ENCODE results near the gene C5orf52. TPM values are rescaled to one million over a fixed set of nuclear protein-coding genes. Genes with fewer than 3 reads are reported as not detected.
"Not testable (repeated sequence)": the region's sequence is repeated elsewhere in the genome, so short reads cannot be mapped to it uniquely, and the experiment has no call there.

Gene C5orf52
- total RNA-seq, 2 experiments from 2014 or later, result not detected

DNA sequence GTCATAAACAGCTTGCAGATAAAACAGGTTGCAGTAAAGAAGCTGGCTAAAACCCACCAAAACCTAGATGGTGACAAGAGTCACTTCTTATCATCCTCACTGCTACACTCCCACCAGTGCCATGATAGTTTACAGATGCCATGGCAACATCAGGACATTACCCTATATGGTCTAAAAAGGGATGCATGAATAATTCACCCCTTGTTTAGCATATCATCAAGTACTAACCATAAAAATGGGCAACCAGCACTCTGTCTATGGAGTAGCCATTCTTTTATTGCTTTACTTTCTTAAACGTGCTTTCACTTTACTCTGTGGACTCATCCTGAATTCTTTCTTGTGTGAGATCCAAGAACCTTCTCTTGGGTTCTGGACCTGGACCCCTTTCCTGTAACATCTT lies 12.4 kb upstream of the C5orf52 start:
- no peak overlapping the region for H3K27ac Mint-ChIP-seq
- DNase-seq, result no peak
- POLR2A ChIA-PET, result no interaction called here
- no peaks in the 10 kb centered on the region for H3K4me1 Mint-ChIP-seq
- CTCF ChIA-PET, result no interaction called here
- H3K27me3 Mint-ChIP-seq, result peaks cover 3% of the 10 kb centered on the region
- H3K9me3 Mint-ChIP-seq, result peaks cover 44% of the 10 kb centered on the region
- no peak overlapping the region for H3K4me3 Mint-ChIP-seq
- peaks cover 23% of the 10 kb centered on the region for H3K36me3 Mint-ChIP-seq (ENCODE audit: low read depth)

DNA sequence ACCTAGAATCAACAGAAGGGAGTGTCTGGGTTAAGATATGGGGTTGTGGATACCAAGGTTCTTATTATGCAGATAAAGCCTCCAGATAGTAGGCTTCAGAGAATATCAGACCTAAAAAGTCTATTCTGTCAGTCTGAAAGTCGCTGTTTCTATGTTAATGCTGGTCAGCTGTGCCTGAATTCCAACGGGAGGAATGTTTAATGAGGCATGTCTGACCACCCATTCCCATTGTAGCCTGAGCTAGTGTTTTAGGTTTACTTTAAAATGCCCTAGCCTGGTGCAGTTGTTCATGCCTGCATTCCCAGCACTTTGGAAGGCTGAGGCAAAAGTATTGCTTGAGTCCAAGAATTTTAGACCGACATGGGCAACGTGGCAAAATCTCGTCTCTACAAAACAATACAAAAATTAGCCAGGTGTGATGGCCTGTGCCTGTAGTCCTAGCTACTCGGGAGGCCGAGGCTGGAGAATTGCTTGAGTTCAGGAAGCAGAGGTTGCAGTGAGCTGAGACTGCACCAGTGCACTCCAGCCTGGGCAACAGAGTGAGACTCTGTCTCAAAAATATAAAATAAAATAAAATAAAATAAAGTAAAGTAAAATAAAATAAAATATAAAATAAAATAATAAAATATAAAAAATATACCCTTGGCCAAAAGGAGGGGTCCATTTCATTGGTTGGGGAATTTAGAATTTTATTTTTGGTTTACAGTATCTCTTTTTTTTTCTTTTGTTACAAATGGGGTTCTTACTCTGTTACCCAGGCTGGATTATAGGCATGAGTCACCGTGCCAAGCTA lies 11.3 kb upstream of the C5orf52 start:
- H3K27ac Mint-ChIP-seq, result no peak overlapping the region
- POLR2A ChIA-PET, result no interaction called here

DNA sequence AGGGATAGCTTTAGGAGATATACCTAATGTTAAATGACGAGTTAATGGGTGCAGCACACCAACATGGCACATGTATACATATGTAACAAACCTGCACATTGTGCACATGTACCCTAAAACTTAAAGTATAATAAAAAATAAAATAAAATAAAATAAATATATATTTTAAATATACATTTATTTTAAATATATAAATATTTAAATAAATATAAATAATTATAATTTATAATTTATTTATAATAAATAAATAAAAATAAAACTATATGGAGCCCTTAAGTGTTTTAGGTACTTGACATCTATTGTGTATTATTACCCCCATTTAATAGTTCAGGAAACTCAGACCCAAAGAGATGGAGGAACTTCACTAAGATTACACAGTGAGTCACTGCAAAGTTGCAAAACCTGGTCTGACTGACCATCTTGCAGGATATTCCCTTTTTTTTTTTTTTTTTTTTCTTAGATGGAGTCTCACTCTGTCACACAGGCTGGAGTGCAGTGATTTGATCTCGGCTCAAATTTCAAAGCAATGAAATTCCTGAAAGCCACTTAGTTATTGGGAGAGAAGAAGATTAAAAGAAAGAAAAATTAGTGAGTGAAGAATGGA lies 5.8 kb upstream of the C5orf52 start:
- ChIA-PET POLR2A (no interaction called here), CTCF (no interaction called here)
- peaks cover 18% of the 10 kb centered on the region for H3K27me3 Mint-ChIP-seq
- peaks cover 10% of the 10 kb centered on the region for H3K36me3 Mint-ChIP-seq (ENCODE audit: low read depth)
- peaks cover 16% of the 10 kb centered on the region for H3K4me1 Mint-ChIP-seq
- H3K27ac Mint-ChIP-seq, result no peak overlapping the region
- H3K4me3 Mint-ChIP-seq, result no peak overlapping the region
- no peak for DNase-seq
- H3K9me3 Mint-ChIP-seq, result peaks cover 11% of the 10 kb centered on the region

More for the DNA sequence above, 11.3 kb upstream of the C5orf52 start:
- no peak for DNase-seq
- peaks cover 44% of the 10 kb centered on the region for H3K9me3 Mint-ChIP-seq
- CTCF ChIA-PET, result interaction anchor here (3.1 kb wide), 1 partner anchor 8 kb away, joined by 10 read pairs; the partner anchor contains the start of gene SOX30
- H3K4me1 Mint-ChIP-seq, result no peaks in the 10 kb centered on the region
- peaks cover 5% of the 10 kb centered on the region for H3K27me3 Mint-ChIP-seq
- no peak overlapping the region for H3K4me3 Mint-ChIP-seq
- peaks cover 22% of the 10 kb centered on the region for H3K36me3 Mint-ChIP-seq (ENCODE audit: low read depth)

DNA sequence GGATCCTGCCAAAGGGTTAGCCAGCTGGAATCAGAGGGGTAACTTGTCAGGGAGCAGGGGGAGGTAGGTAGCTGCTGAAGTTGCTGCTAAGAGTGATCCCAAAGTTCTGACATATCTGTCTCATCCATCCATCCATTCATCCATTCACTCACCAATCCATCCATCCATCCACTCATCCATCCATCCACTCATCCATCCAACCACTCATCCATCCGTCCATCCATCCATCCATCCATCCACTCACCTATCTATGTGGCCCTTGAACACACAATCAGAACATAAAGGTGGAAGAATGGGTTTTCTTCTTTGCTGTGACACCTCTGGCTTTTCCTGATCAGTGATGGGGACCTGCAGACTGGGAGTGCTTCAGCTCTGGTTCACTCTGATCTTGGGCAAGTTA lies 3.0 kb upstream of the C5orf52 start:
- Mint-ChIP-seq H3K9me3 (peaks cover 11% of the 10 kb centered on the region), H3K4me3 (no peak overlapping the region), H3K36me3 (ENCODE audit: low read depth) (peaks cover 15% of the 10 kb centered on the region), H3K27ac (no peak overlapping the region), H3K27me3 (peaks cover 30% of the 10 kb centered on the region), H3K4me1 (peaks cover 32% of the 10 kb centered on the region)
- no peak for DNase-seq
- CTCF ChIA-PET, result interaction anchor here (0.6 to 1.5 kb wide), 11 partner anchors 13 to 910 kb away, joined by 3 to 6 read pairs (median 3); partner anchors contain the start of gene SOX30
- POLR2A ChIA-PET, result no interaction called here

DNA sequence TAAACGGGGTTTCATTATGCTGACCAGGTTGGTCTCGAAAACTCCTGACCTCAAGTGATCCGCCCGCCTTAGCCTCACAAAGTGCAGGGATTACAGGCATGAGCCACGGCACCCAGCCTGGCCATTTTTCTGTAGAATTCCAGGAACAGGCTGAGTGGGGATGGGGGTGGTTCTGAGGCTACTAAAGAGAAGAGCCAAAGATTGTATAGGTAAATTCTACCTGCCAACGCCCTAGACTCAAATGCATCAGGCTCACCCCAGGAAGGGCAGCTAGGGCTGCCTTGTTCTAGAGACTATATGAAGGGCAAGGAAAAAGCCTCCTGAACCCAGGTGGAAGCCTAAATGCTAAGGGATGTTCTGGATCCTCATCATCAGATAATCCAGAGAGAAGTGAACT lies 1.6 kb upstream of the C5orf52 start:
- H3K4me1 Mint-ChIP-seq, result peaks cover 32% of the 10 kb centered on the region
- ChIA-PET POLR2A (no interaction called here), CTCF (interaction anchor here (0.7 to 1.5 kb wide), 3 partner anchors 21 to 73 kb away, joined by 3 to 6 read pairs (median 5); no protein-coding TSS in a partner anchor)
- peaks cover 11% of the 10 kb centered on the region for H3K36me3 Mint-ChIP-seq (ENCODE audit: low read depth)
- H3K9me3 Mint-ChIP-seq, result peaks cover 3% of the 10 kb centered on the region
- no peak overlapping the region for H3K27ac Mint-ChIP-seq
- peak overlapping the region; percentile 84 for H3K4me3 Mint-ChIP-seq
- no peak for DNase-seq
- H3K27me3 Mint-ChIP-seq, result peaks cover 29% of the 10 kb centered on the region

DNA sequence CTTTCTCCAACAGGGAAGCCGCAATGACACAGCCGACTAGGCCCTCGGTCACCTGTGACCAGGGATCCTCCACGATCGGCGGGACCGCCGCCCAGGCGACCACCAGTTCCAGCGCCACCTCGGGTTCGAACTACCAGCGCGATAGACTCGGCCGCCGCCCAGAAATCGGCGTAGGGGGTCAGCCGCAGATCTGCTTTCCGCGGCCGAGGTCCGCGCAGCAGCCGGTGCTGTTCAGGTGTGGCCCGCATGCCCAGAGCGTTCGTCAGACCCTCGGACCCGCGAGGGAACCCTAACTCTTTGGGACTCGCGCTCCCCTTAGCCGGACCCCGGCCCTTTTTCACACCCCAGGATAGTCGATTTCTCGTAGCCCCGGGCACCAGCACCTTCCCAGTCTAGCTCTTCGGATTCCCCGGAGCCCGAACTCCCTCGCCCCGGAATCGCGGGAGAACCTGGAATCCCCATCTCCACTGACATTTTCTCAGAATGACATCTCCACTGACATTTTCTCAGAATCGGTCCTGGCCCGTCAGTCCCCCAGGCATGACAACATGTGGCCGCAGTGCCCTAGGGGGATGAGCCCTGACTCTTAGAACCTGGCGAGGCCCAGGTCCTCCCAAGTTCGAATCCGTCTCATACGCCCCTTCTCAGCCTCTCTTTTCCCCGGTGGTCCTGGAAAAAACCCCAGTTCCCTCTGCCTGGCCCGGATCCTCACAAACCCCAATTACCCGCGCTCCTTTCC lies 428 bp downstream of the C5orf52 start:
- Mint-ChIP-seq H3K9me3 (no peaks in the 10 kb centered on the region), H3K27me3 (peaks cover 29% of the 10 kb centered on the region), H3K27ac (peak overlapping the region; percentile 88), H3K36me3 (ENCODE audit: low read depth) (peaks cover 8% of the 10 kb centered on the region), H3K4me1 (peaks cover 32% of the 10 kb centered on the region), H3K4me3 (peak overlapping the region; percentile 84)
- POLR2A ChIA-PET, result no interaction called here
- no peak for DNase-seq
- CTCF ChIA-PET, result interaction anchor here (1.1 kb wide), 1 partner anchor 329 kb away, joined by 3 read pairs; no protein-coding TSS in a partner anchor

DNA sequence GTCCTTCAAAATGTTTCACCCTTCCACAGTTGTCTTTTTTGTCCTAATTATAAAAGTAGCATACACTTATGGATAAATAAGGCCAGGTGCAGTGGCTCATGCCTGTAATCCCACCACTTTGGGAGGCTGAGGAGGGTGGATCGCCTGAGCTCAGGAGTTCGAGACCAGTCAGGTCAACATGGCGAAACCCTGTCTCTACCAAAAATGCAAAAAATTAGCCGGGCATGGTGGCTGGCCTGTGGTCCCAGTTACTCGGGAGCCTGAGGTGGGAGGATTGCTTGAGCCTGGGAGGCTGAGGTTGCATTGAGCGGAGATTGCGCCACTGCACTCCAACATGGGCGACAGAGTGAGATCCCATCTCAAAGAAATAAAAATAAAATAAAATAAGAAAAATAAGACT lies 1.6 kb downstream of the C5orf52 start:
- Mint-ChIP-seq H3K4me3 (no peak overlapping the region), H3K27ac (no peak overlapping the region), H3K27me3 (peaks cover 29% of the 10 kb centered on the region), H3K9me3 (no peaks in the 10 kb centered on the region), H3K36me3 (ENCODE audit: low read depth) (peaks cover 8% of the 10 kb centered on the region), H3K4me1 (peaks cover 32% of the 10 kb centered on the region)
- POLR2A ChIA-PET, result no interaction called here
- CTCF ChIA-PET, result no interaction called here
- no peak for DNase-seq

DNA sequence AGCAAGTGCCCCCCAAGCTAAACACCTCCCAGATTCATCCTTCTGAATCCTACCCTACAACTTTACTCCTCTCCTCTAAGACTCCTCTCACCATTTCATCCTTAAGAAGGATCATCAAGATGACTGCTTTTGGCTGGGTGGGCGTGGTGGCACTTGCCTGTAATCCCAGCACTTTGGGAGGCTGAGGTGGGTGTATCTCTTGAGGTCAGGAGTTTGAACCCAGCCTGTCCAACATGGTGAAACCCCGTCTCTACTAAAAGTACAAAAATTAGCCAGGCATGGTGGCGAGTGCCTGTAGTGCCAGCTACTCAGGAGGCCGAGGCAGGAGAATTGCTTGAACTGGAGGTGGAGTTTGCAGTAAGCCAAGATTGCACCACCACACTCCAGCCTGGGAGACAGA lies 3.0 kb downstream of the C5orf52 start:
- POLR2A ChIA-PET; H3K4me3 Mint-ChIP-seq; DNase-seq; H3K36me3 Mint-ChIP-seq (ENCODE audit: low read depth); H3K27ac Mint-ChIP-seq; H3K9me3 Mint-ChIP-seq; CTCF ChIA-PET: not testable (repeated sequence)
- H3K4me1 Mint-ChIP-seq, result peaks cover 26% of the 10 kb centered on the region
- peaks cover 23% of the 10 kb centered on the region for H3K27me3 Mint-ChIP-seq

DNA sequence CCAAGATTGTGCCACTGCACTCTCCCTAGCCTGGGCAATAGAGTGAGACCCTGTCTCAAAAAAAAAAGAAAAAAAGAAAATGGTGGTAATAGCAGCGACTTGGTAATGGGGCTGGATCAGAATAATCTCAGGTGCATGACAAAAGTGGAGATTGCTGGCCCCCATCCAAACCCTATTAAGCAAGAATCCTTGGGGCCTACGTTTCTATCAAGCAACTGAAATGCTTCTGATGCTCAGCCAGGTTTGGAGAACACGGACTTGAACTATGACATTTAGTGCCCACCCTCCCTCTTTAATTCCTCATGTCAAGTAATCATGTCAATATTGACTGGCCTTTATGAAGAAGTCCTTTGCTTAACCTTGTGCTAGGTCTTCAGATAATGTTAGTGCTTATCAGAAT lies 6.6 kb downstream of the C5orf52 start:
- Mint-ChIP-seq H3K4me3 (no peak overlapping the region), H3K27ac (no peak overlapping the region), H3K27me3 (no peaks in the 10 kb centered on the region), H3K36me3 (ENCODE audit: low read depth) (no peaks in the 10 kb centered on the region), H3K4me1 (no peaks in the 10 kb centered on the region), H3K9me3 (no peaks in the 10 kb centered on the region)
- DNase-seq, result no peak
- POLR2A ChIA-PET, result no interaction called here
- CTCF ChIA-PET, result interaction anchor here (0.5 to 1.0 kb wide), 2 partner anchors 41 to 273 kb away, joined by 3 to 5 read pairs; no protein-coding TSS in a partner anchor

DNA sequence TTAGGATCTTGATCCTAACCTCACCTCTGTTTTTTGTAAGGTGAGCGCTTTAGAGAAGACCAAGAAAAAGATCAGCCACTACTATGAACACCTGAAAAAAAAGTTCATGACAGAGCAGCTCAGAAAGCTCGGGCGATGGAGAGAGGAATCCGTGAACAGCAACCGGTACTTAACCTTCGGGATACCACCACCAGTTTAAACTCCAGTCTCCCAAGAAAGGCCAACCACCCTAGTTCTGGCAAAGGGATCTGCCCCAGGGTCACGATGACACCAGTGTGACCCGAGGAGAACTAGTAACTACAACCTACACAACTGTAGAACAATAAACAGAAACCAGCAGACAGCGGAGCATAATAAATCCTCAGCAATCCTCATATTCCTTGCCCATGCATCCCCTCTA lies 8.5 kb downstream of the C5orf52 start:
- H3K27ac Mint-ChIP-seq, result no peak overlapping the region
- no peak for DNase-seq
- H3K4me1 Mint-ChIP-seq, result no peaks in the 10 kb centered on the region
- H3K9me3 Mint-ChIP-seq, result no peaks in the 10 kb centered on the region
- ChIA-PET POLR2A (no interaction called here), CTCF (interaction anchor here (1.1 kb wide), 1 partner anchor 63 kb away, joined by 4 read pairs; the partner anchor contains the start of gene LSM11)
- H3K36me3 Mint-ChIP-seq (ENCODE audit: low read depth), result no peaks in the 10 kb centered on the region
- no peak overlapping the region for H3K4me3 Mint-ChIP-seq
- H3K27me3 Mint-ChIP-seq, result no peaks in the 10 kb centered on the region

DNA sequence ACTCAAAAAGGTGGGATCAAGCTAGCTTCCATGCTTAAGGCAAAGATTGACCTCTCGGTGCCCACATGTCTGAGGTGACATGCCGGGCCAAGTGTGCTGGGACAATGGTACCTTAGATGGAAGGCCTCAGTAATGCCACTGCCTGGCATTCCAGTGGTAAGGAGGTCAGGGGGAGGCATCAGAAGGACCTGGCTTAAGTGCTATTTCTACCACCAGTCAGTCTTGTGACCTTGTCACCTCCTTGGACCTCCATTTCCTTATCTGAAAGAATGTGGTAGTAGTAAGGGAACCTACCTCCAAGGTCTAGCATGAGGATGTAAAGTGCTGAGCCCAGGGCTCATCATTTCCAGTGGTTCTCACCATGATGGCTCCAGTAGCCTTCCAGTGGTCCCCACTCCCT lies 8.9 kb downstream of the C5orf52 start:
- no peaks in the 10 kb centered on the region for H3K4me1 Mint-ChIP-seq
- H3K9me3 Mint-ChIP-seq, result no peaks in the 10 kb centered on the region
- H3K27me3 Mint-ChIP-seq, result no peaks in the 10 kb centered on the region
- ChIA-PET CTCF (interaction anchor here (1.1 kb wide), 1 partner anchor 63 kb away, joined by 4 read pairs; the partner anchor contains the start of gene LSM11), POLR2A (no interaction called here)
- no peak overlapping the region for H3K4me3 Mint-ChIP-seq
- peak overlapping the region; percentile 2 for H3K27ac Mint-ChIP-seq
- H3K36me3 Mint-ChIP-seq (ENCODE audit: low read depth), result no peaks in the 10 kb centered on the region
- no peak for DNase-seq

DNA sequence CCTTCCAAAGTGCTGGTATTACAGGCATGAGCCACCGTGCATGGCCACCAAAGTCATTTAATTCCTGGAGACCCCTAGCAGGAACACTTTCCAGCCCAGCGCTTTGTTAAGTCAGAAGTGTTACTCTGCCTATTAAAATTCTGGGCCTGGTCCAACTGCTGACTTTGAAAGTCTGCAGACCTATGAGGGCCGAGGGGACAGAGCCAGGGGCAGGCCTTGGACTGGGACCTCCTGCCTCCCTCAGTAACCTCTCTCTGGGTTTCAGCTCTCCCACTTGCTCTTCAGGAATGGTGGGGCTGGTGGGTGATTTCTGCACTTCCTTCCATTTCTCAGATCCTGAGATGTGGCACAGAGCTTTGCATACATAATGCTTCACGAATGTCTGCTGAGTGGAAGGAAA lies 9.7 kb downstream of the C5orf52 start:
- CTCF ChIA-PET, result interaction anchor here (0.9 to 1.9 kb wide), 2 partner anchors 12 to 62 kb away, joined by 3 to 5 read pairs; no protein-coding TSS in a partner anchor

DNA sequence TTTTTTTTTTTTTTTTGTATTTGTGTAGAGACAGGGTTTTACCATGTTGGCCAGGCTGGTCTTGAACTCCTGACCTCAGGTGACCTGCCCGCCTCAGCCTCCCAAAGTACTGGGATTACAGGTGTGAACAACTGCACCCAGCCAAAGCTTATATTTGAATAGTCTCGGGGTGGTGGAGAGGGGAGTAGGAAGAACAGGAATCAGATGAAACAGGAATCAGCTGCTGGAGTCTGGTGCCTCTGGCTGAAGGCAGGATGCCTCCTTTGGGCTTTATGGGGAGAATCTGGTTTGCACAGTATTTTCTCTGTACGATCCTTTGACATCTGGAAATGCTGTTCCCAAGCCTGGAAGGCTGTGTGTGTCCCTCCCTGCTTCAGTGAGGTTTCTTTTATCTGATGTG lies 10.9 kb downstream of the C5orf52 start:
- no peaks in the 10 kb centered on the region for H3K36me3 Mint-ChIP-seq (ENCODE audit: low read depth)

More for the DNA sequence above, 9.7 kb downstream of the C5orf52 start:
- Mint-ChIP-seq H3K4me1 (no peaks in the 10 kb centered on the region), H3K27ac (no peak overlapping the region), H3K27me3 (no peaks in the 10 kb centered on the region), H3K4me3 (no peak overlapping the region), H3K9me3 (no peaks in the 10 kb centered on the region), H3K36me3 (ENCODE audit: low read depth) (no peaks in the 10 kb centered on the region)
- DNase-seq, result no peak
- POLR2A ChIA-PET, result no interaction called here

More for the DNA sequence above, 10.9 kb downstream of the C5orf52 start:
- no peak for DNase-seq
- no peaks in the 10 kb centered on the region for H3K27me3 Mint-ChIP-seq
- ChIA-PET CTCF (interaction anchor here (0.9 to 1.9 kb wide), 5 partner anchors 8 to 59 kb away, joined by 3 to 5 read pairs (median 3); no protein-coding TSS in a partner anchor), POLR2A (no interaction called here)
- no peak overlapping the region for H3K4me3 Mint-ChIP-seq
- no peak overlapping the region for H3K27ac Mint-ChIP-seq
- no peaks in the 10 kb centered on the region for H3K9me3 Mint-ChIP-seq
- no peaks in the 10 kb centered on the region for H3K4me1 Mint-ChIP-seq

All from activated CD4-positive, alpha-beta T cell treated with anti-CD3 and anti-CD28 coated beads, Interleukin-2, amount 10 ng/mL, durations not matched to agents 7 days and 5 days (primary cell).